HepG2 (cell line): ENCODE measurements around the gene ZP2. TPM values are rescaled to one million over a fixed set of nuclear protein-coding genes. Genes with fewer than 3 reads are reported as not detected.

ENCODE experiments used
- ATAC-seq: fragments of 200-7000 bp; cut with Tn5 transposase; 3 replicates; pipeline ENCODE4 v1.9.1; 2020; ENCODE audit warnings: mild to moderate bottlenecking, moderate library complexity
- BruUV-seq: library from RNA; stranded (reverse); fragments of 400-500 nt; replicated peaks from 2 replicates; lab custom pipeline; 2021; lab: Mats Ljungman, UMichigan
- CTCF ChIA-PET: fragments of 300-600 bp; formaldehyde crosslinking; extraction: SDS; loops from one replicate; lab custom pipeline; 2021; ENCODE audit warnings: low total read pairs, inconsistent platforms, low intra/inter-chr PET ratio; lab: Yijun Ruan, JAX
- POLR2A ChIA-PET: fragments of 350-600 bp; sonication (Branson Sonifier 250); formaldehyde crosslinking; loops from one replicate; lab custom pipeline; 2020; ENCODE audit warnings: antibody characterized with exemption, inconsistent platforms; lab: Yijun Ruan, JAX
- DNase-seq: peaks from one replicate; pipeline ENCODE4 v3.0.0-alpha.2; 2015; ENCODE audit warnings: low spot score
- FAIRE-seq: peaks from 3 replicates; lab custom pipeline; 2011; peaks lifted over from hg19 to GRCh38; lab: Jason Lieb, UNC
- H2AFZ ChIP-seq: one replicate; pipeline ENCODE4 v1.6.1; 2011; ENCODE audit warnings: low read length, inconsistent platforms
- H3K27ac ChIP-seq: fragments of 300-600 bp; 3 replicates; pipeline ENCODE4 v1.8.0; 2011; ENCODE audit warnings: mixed run types, mild to moderate bottlenecking, mixed read lengths, low read length, inconsistent platforms; ENCODE audit not compliant: insufficient read depth; ENCODE audit errors: extremely low read length
- H3K27me3 ChIP-seq, 2 experiments: fragments of 200-600 bp in 1 of 2; 2 replicates in 1 of 2; 3 replicates in 1 of 2; pipeline versions ENCODE4 v1.6.0 to v1.8.0; 2011; ENCODE audit warnings: low read length in 2 of 2, mild to moderate bottlenecking in 2 of 2, moderate library complexity in 2 of 2, inconsistent platforms in 1 of 2; ENCODE audit not compliant: insufficient read depth in 2 of 2, control insufficient read depth in 1 of 2
- H3K36me3 ChIP-seq, 2 experiments: fragments of 200-600 bp in 1 of 2; replicated peaks in 1 of 2; 2 replicates in 1 of 2; 3 replicates in 1 of 2; pipeline versions ENCODE4 v1.5.1 to v1.8.0; 2011; ENCODE audit warnings: low read length in 2 of 2, inconsistent platforms in 1 of 2; ENCODE audit not compliant: insufficient read depth in 2 of 2, control insufficient read depth in 1 of 2
- H3K4me1 ChIP-seq: 2 replicates; pipeline ENCODE4 v1.5.1; 2012; ENCODE audit warnings: low read length, inconsistent platforms; ENCODE audit not compliant: insufficient read depth
- H3K4me2 ChIP-seq: 2 replicates; pipeline ENCODE4 v1.6.0; 2011; ENCODE audit warnings: low read depth, low read length, inconsistent platforms
- H3K4me3 ChIP-seq, 3 experiments: fragments of 200-600 bp in 1 of 3; sonication (generic), shearing (Covaris generic) in 1 of 3; replicated peaks in 1 of 3; 2 replicates each; pipeline ENCODE4 v1.5.1; 2011 to 2016; ENCODE audit warnings: low read length in 3 of 3, inconsistent platforms in 2 of 3, low read depth in 2 of 3, mild to moderate bottlenecking in 2 of 3, control low read depth in 1 of 3, mixed read lengths in 1 of 3; ENCODE audit not compliant: insufficient read depth in 1 of 3
- H3K79me2 ChIP-seq: one replicate; pipeline ENCODE4 v1.6.1; 2011; ENCODE audit warnings: low read length, inconsistent platforms; ENCODE audit not compliant: insufficient read depth
- H3K9ac ChIP-seq: 2 replicates; pipeline ENCODE4 v1.6.0; 2011; ENCODE audit warnings: mild to moderate bottlenecking, low read depth, low read length, inconsistent platforms; ENCODE audit not compliant: insufficient read depth
- H3K9me3 ChIP-seq: 2 replicates; pipeline ENCODE4 v1.5.1; 2012; ENCODE audit warnings: mild to moderate bottlenecking, low read length
- H4K20me1 ChIP-seq: 2 replicates; pipeline ENCODE4 v1.6.0; 2011; ENCODE audit warnings: inconsistent platforms, mild to moderate bottlenecking, low read length, moderate library complexity; ENCODE audit not compliant: insufficient read depth
- CEBPG ChIP-seq: IDR thresholded peaks from 2 replicates; pipeline ENCODE4 v1.6.1; 2016
- EED ChIP-seq: sonication (generic); formaldehyde crosslinking; IDR thresholded peaks from 2 replicates; pipeline ENCODE4 v1.5.0; 2020; ENCODE audit warnings: mild to moderate bottlenecking, missing genetic modification reagents
- ELF1 ChIP-seq: sonication (generic); formaldehyde crosslinking; IDR thresholded peaks from 2 replicates; pipeline ENCODE4 v1.4.0; 2020; ENCODE audit warnings: missing genetic modification reagents
- GLI4 ChIP-seq: sonication (generic); formaldehyde crosslinking; IDR thresholded peaks from 2 replicates; pipeline ENCODE4 v1.5.1; 2020; ENCODE audit warnings: missing genetic modification reagents, mild to moderate bottlenecking, moderate library complexity, borderline replicate concordance
- SMC3 ChIP-seq: IDR thresholded peaks from 2 replicates; pipeline ENCODE4 v1.6.1; 2011; ENCODE audit warnings: low read length, improper control_type of control experiment
- SRF ChIP-seq: IDR thresholded peaks from 2 replicates; pipeline ENCODE4 v1.6.1; 2011; ENCODE audit warnings: mild to moderate bottlenecking, low read depth, low read length, moderate library complexity
- STAG1 ChIP-seq: sonication (generic); formaldehyde crosslinking; IDR thresholded peaks from 2 replicates; pipeline ENCODE4 v1.4.0; 2020; ENCODE audit warnings: missing genetic modification reagents
- TCF12 ChIP-seq, 2 experiments: fragments of 450-650 bp in 1 of 2; sonication (generic) in 1 of 2; formaldehyde crosslinking in 1 of 2; IDR thresholded peaks; 2 replicates each; pipeline versions ENCODE4 v1.6.1 to v1.8.0; 2017 to 2022; ENCODE audit warnings: antibody characterized with exemption in 1 of 2, mild to moderate bottlenecking in 1 of 2, missing genetic modification reagents in 1 of 2, moderate library complexity in 1 of 2
- ZBTB42 ChIP-seq: sonication (generic); formaldehyde crosslinking; IDR thresholded peaks from 2 replicates; pipeline ENCODE4 v1.5.0; 2020; ENCODE audit warnings: mild to moderate bottlenecking, missing genetic modification reagents
- ZNF101 ChIP-seq: sonication (generic); formaldehyde crosslinking; IDR thresholded peaks from 2 replicates; pipeline ENCODE4 v1.4.0; 2020; ENCODE audit warnings: mild to moderate bottlenecking, low read depth, missing genetic modification reagents, borderline replicate concordance
- WGBS: methylation state at CpG from one replicate; pipeline ENCODE4 v1.1.6; 2017; ENCODE audit warnings: low lambda C conversion rate; 5-methylcytosine and 5-hydroxymethylcytosine counted together
- in situ Hi-C: cut with HindIII; loops from 2 replicates; pipeline ENCODE4 v1.10.0; 2017; ENCODE audit warnings: low pct_unique_long_range_greater_than_20kb; ENCODE audit not compliant: extremely low pct_ligation_motif_present
- intact Hi-C: fragments of 100-400 bp; cut with micrococcal nuclease; formaldehyde crosslinking; loops from one replicate; pipeline ENCODE4 v1.10.0; 2022; ENCODE audit not compliant: unreplicated experiment
- polyA plus RNA-seq, 8 experiments: library from polyadenylated mRNA; depleted of rRNA in 3 of 8; stranded (reverse) in 7 of 8; unstranded in 1 of 8; fragments of >200 nt; fragmentation: Illumina TruSeq in 4 of 8; extraction: Trizol in 4 of 8; gene quantifications; 2 replicates each; pipeline versions ENCODE4 v1.2.1 to v1.2.3, GENCODE V29; 2011 to 2016; ENCODE audit warnings: low read depth in 4 of 8, missing spikeins in 1 of 8, mixed read lengths in 1 of 8; ENCODE audit not compliant: insufficient read depth in 1 of 8
- total RNA-seq, 5 experiments: library from RNA; depleted of rRNA; stranded (reverse); fragments of >200 nt; fragmentation: Illumina TruSeq; extraction: Trizol; gene quantifications; 2 replicates each; pipeline ENCODE4 v1.2.3, GENCODE V29; 2016; ENCODE audit warnings: low read depth in 1 of 5
- TF ChIP-seq, protein P1 (sequence below): sonication (generic); formaldehyde crosslinking; conservative IDR thresholded peaks from 2 replicates; pipeline ENCODE4 v1.5.0; 2020; ENCODE audit warnings: missing genetic modification reagents
- TF ChIP-seq, protein P2 (sequence below): sonication (generic); formaldehyde crosslinking; IDR thresholded peaks from 2 replicates; pipeline ENCODE4 v1.5.0; 2020; ENCODE audit warnings: mild to moderate bottlenecking, missing genetic modification reagents, moderate library complexity
- TF ChIP-seq, protein P3 (sequence below): sonication (generic); formaldehyde crosslinking; IDR thresholded peaks from 2 replicates; pipeline ENCODE4 v1.5.0; 2020; ENCODE audit warnings: mild to moderate bottlenecking, missing genetic modification reagents

ZP2 gene
- total and polyA plus RNA-seq, 2 of the 13 experiments (the other 11 are each of a cell fraction or from before 2014, with no cell fraction given), result not detected

DNA sequence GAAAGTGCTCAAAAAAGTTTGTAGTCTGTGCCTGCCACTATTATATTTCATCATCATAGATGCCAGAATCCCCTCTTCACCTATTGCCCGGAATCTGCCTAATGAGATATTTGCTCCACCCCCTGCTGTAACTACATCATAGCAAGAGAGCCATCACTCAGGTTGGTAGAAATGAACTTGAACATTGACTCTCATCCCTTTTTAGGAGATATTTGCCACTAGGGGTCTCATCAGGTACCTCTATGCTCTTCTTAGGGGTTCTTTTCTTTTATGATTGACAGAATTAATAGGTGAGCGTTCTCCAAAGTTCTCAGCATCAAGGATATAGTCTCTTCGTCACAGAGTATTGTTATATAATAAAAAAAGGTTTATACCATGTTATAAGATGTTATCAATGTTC lies 42.1 kb upstream of the ZP2 start:
- Histone ChIP-seq H4K20me1 (no peaks in the 10 kb centered on the region), H3K79me2 (no peaks in the 10 kb centered on the region), H3K4me3 (no peak overlapping the region), H3K27ac (no peak overlapping the region), H3K9ac (no peak overlapping the region), H3K27me3 (no peaks in the 10 kb centered on the region), H3K9me3 (no peaks in the 10 kb centered on the region), H3K4me2 (no peak overlapping the region), H3K36me3 (peaks cover 13 to 37% of the 10 kb centered on the region in 2 experiments), H2AFZ (no peak overlapping the region), H3K4me1 (0 out of 2 replicates have a peak, but pooled peaks cover 3% of the 10 kb centered on the region)
- FAIRE-seq (no peak), DNase-seq (peak; percentile 37), ATAC-seq (0 out of 3 replicates have a peak, but pooled peaks have one; percentile 26)
- CTCF ChIA-PET, result interaction anchor here (1.1 kb wide), 1 partner anchor 25 kb away, joined by 5 read pairs; the partner anchor contains the start of gene CRYM
- TF ChIP-seq TCF12 (IDR thresholded peaks at IDR 0.05), result no peak
- TF ChIP-seq TCF12 (CRISPR knock-in tag; IDR thresholded peaks at IDR 0.05), result no peak
- TF ChIP-seq, protein P1, sequence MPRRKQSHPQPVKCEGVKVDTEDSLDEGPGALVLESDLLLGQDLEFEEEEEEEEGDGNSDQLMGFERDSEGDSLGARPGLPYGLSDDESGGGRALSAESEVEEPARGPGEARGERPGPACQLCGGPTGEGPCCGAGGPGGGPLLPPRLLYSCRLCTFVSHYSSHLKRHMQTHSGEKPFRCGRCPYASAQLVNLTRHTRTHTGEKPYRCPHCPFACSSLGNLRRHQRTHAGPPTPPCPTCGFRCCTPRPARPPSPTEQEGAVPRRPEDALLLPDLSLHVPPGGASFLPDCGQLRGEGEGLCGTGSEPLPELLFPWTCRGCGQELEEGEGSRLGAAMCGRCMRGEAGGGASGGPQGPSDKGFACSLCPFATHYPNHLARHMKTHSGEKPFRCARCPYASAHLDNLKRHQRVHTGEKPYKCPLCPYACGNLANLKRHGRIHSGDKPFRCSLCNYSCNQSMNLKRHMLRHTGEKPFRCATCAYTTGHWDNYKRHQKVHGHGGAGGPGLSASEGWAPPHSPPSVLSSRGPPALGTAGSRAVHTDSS (CRISPR knock-in tag), result no peak
- TF ChIP-seq ZNF101, result no peak
- peak; percentile 18; the same call in 1 of the 2 replicates for TF ChIP-seq STAG1 (CRISPR knock-in tag)
- TF ChIP-seq, protein P2, sequence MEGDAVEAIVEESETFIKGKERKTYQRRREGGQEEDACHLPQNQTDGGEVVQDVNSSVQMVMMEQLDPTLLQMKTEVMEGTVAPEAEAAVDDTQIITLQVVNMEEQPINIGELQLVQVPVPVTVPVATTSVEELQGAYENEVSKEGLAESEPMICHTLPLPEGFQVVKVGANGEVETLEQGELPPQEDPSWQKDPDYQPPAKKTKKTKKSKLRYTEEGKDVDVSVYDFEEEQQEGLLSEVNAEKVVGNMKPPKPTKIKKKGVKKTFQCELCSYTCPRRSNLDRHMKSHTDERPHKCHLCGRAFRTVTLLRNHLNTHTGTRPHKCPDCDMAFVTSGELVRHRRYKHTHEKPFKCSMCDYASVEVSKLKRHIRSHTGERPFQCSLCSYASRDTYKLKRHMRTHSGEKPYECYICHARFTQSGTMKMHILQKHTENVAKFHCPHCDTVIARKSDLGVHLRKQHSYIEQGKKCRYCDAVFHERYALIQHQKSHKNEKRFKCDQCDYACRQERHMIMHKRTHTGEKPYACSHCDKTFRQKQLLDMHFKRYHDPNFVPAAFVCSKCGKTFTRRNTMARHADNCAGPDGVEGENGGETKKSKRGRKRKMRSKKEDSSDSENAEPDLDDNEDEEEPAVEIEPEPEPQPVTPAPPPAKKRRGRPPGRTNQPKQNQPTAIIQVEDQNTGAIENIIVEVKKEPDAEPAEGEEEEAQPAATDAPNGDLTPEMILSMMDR (CRISPR knock-in tag), result peak; percentile 42
- TF ChIP-seq, protein P3, sequence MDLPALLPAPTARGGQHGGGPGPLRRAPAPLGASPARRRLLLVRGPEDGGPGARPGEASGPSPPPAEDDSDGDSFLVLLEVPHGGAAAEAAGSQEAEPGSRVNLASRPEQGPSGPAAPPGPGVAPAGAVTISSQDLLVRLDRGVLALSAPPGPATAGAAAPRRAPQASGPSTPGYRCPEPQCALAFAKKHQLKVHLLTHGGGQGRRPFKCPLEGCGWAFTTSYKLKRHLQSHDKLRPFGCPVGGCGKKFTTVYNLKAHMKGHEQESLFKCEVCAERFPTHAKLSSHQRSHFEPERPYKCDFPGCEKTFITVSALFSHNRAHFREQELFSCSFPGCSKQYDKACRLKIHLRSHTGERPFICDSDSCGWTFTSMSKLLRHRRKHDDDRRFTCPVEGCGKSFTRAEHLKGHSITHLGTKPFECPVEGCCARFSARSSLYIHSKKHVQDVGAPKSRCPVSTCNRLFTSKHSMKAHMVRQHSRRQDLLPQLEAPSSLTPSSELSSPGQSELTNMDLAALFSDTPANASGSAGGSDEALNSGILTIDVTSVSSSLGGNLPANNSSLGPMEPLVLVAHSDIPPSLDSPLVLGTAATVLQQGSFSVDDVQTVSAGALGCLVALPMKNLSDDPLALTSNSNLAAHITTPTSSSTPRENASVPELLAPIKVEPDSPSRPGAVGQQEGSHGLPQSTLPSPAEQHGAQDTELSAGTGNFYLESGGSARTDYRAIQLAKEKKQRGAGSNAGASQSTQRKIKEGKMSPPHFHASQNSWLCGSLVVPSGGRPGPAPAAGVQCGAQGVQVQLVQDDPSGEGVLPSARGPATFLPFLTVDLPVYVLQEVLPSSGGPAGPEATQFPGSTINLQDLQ, result no peak
- TF ChIP-seq EED (CRISPR knock-in tag), result no peak
- TF ChIP-seq SRF, result 0 out of 2 replicates have a peak, but pooled peaks have one; percentile 21
- peak; percentile 23; the same call in 1 of the 2 replicates for TF ChIP-seq SMC3
- no peak for TF ChIP-seq CEBPG (CRISPR knock-in tag)
- no peak for TF ChIP-seq ZBTB42 (CRISPR knock-in tag)
- TF ChIP-seq ELF1 (CRISPR knock-in tag), result no peak
- TF ChIP-seq GLI4, result no peak
- WGBS, result 96% methylated on average over 3 of the region's 3 CpGs
- BruUV-seq, result no TSS peak
- intact Hi-C loops (no loop called here), in situ Hi-C loops (no loop called here)
- POLR2A ChIA-PET, result interaction anchor here (0.9 kb wide), 1 partner anchor 47 kb away, joined by 3 read pairs; no protein-coding TSS in a partner anchor
